ENCODE data around the gene CEPT1. TPM values are rescaled to one million over a fixed set of nuclear protein-coding genes. Genes with fewer than 3 reads are reported as not detected.

CEPT1 gene
- polyA plus RNA-seq, 3 donors: 20.8 to 44.3 (median 26.9) TPM

- Histone ChIP-seq H3K4me1 (ENCODE audit: control insufficient read depth in 1 of 2, insufficient read depth in 2 of 2, low read length in 2 of 2) (peaks cover 40 to 64% of the 10 kb centered on the region in 2 donors), H4K20me1 (ENCODE audit: insufficient read depth, low read length) (no peaks in the 10 kb centered on the region), H3K9me3 (replicated peaks in 1 of 2; ENCODE audit: control insufficient read depth in 1 of 2, insufficient read depth in 1 of 2, low read length in 2 of 2) (no peaks in the 10 kb centered on the region), H3K36me3 (replicated peaks in 1 of 2; ENCODE audit: control insufficient read depth in 1 of 2, insufficient read depth in 2 of 2, low read length in 2 of 2) (peaks cover 29 to 46% of the 10 kb centered on the region in 2 donors), H2AFZ (ENCODE audit: insufficient read depth, low read depth, low read length, poor library complexity, severe bottlenecking) (no peak overlapping the region), H3K9ac (ENCODE audit: insufficient read depth, low read length, poor library complexity, severe bottlenecking) (no peak overlapping the region), H3K27me3 (ENCODE audit: control insufficient read depth in 2 of 2, insufficient read depth in 2 of 2, low read length in 2 of 2) (no peaks in the 10 kb centered on the region), H3K4me3 (replicated peaks in 1 of 3; ENCODE audit: low read depth in 2 of 3, low read length in 3 of 3) (no peak overlapping the region), H3K27ac (ENCODE audit: low read depth in 1 of 2, low read length in 2 of 2) (peak overlapping the region in 1 of 2 donors; percentile 48), H3K79me2 (ENCODE audit: insufficient read depth, low read length) (peaks cover 38% of the 10 kb centered on the region), H3K4me2 (replicated peaks; ENCODE audit: extremely low read depth, low read length, poor library complexity, severe bottlenecking) (no peak overlapping the region)
- TF ChIP-seq CTCF (IDR thresholded peaks at IDR 0.05): no peak
- Mint-ChIP-seq H3K4me3 (no peak overlapping the region), H3K36me3 (peaks cover 56 to 69% of the 10 kb centered on the region in 2 donors), H3K4me1 (peaks cover 64% of the 10 kb centered on the region), H3K27ac (peak overlapping the region in 4 of 7 donors; percentile 66 to 71 (median 71)), H3K9me3 (peaks cover 0 to 2% (median 0%) of the 10 kb centered on the region in 7 donors), H3K27me3 (ENCODE audit: low read depth in 3 of 3) (peaks cover 0 to 2% (median 2%) of the 10 kb centered on the region in 3 donors)
- DNase-seq: no peak
- WGBS (ENCODE audit: insufficient coverage): 100% methylated on average over 1 of the region's 1 CpG
- intact Hi-C loops (cut with micrococcal nuclease): no loop called here
These were observed 13.7 kb upstream of the CEPT1 start for GRCh38 chr1:111126354-111126753.

- peaks cover 0 to 2% (median 2%) of the 10 kb centered on the region in 3 donors for H3K27me3 Mint-ChIP-seq (ENCODE audit: low read depth in 3 of 3)
- peak; percentile 59 to 84 (median 78) for DNase-seq
- peaks cover 29 to 40% of the 10 kb centered on the region in 2 donors for H3K36me3 ChIP-seq (replicated peaks in 1 of 2; ENCODE audit: control insufficient read depth in 1 of 2, insufficient read depth in 2 of 2, low read length in 2 of 2)
- H3K4me3 ChIP-seq (replicated peaks in 1 of 3; ENCODE audit: low read depth in 2 of 3, low read length in 3 of 3): peak overlapping the region in 2 of 3 experiments; percentile 11 to 59
- peaks cover 49 to 69% of the 10 kb centered on the region in 2 donors for H3K4me1 ChIP-seq (ENCODE audit: control insufficient read depth in 1 of 2, insufficient read depth in 2 of 2, low read length in 2 of 2)
- WGBS (ENCODE audit: insufficient coverage): no CpG with 5 or more reads among the region's 3 CpGs
- H3K79me2 ChIP-seq (ENCODE audit: insufficient read depth, low read length): peaks cover 48% of the 10 kb centered on the region
- intact Hi-C loops (cut with micrococcal nuclease): no loop called here
- no peaks in the 10 kb centered on the region for H3K27me3 ChIP-seq (ENCODE audit: control insufficient read depth in 2 of 2, insufficient read depth in 2 of 2, low read length in 2 of 2)
- peak overlapping the region; percentile 74 for H3K4me2 ChIP-seq (replicated peaks; ENCODE audit: extremely low read depth, low read length, poor library complexity, severe bottlenecking)
- no peaks in the 10 kb centered on the region for H4K20me1 ChIP-seq (ENCODE audit: insufficient read depth, low read length)
- peak overlapping the region; percentile 88 to 96 (median 92) for H3K27ac Mint-ChIP-seq
- peaks cover 0 to 5% (median 2%) of the 10 kb centered on the region in 7 donors for H3K9me3 Mint-ChIP-seq
- peaks cover 67% of the 10 kb centered on the region for H3K4me1 Mint-ChIP-seq
- peak overlapping the region in 1 of 2 donors; percentile 82 for H3K27ac ChIP-seq (ENCODE audit: low read depth in 1 of 2, low read length in 2 of 2)
- H3K9me3 ChIP-seq (replicated peaks in 1 of 2; ENCODE audit: control insufficient read depth in 1 of 2, insufficient read depth in 1 of 2, low read length in 2 of 2): no peaks in the 10 kb centered on the region
- H3K36me3 Mint-ChIP-seq: peaks cover 57 to 74% of the 10 kb centered on the region in 2 donors
- TF ChIP-seq CTCF (IDR thresholded peaks at IDR 0.05): no peak
- H2AFZ ChIP-seq (ENCODE audit: insufficient read depth, low read depth, low read length, poor library complexity, severe bottlenecking): no peak overlapping the region
- peak overlapping the region; percentile 5 for H3K9ac ChIP-seq (ENCODE audit: insufficient read depth, low read length, poor library complexity, severe bottlenecking)
- H3K4me3 Mint-ChIP-seq: peak overlapping the region; percentile 51 to 71
These were observed 11.9 kb upstream of the CEPT1 start for GRCh38 chr1:111127923-111128643.

All from CD14-positive monocyte (primary cell).